DND-41 (cell line): Measurements from ENCODE around the gene CLDN2.

Experiments
- CTCF ChIP-seq: IDR thresholded peaks from 2 replicates; pipeline ENCODE4 v1.5.1; 2012; ENCODE audit warnings: borderline replicate concordance, low read length, moderate library complexity, mild to moderate bottlenecking; ENCODE audit not compliant: poor library complexity, severe bottlenecking; ENCODE audit errors: extremely low read depth
- EZH2 ChIP-seq: IDR thresholded peaks from 3 replicates; pipeline ENCODE4 v1.6.1; 2012; ENCODE audit warnings: borderline replicate concordance, low read depth, mild to moderate bottlenecking, moderate library complexity, low read length, inconsistent platforms; ENCODE audit not compliant: severe bottlenecking

- TF ChIP-seq CTCF (no peak), EZH2 (no peak)
Observed at GRCh38 chrX:106903856-106904528, 16.2 kb upstream of the CLDN2 start.
